ENCODE results near the gene C1QL1.

- TF ChIP-seq CTCF (IDR thresholded peaks at IDR 0.05; ENCODE audit: borderline replicate concordance, extremely low read depth, low read length, poor library complexity, severe bottlenecking) (no peak), EZH2 (IDR thresholded peaks at IDR 0.05; ENCODE audit: borderline replicate concordance, low read depth, low read length, severe bottlenecking) (no peak)
Measured at GRCh38 chr17:44992242-44992939, 24.3 kb upstream of the C1QL1 start.
